IPS-20b (cell line): ENCODE results near the gene PLD3.

Source experiments
- H3K27ac ChIP-seq: one replicate; pipeline ENCODE4 v1.5.1; 2013; ENCODE audit warnings: low read length
- H3K27me3 ChIP-seq: 2 replicates; pipeline ENCODE4 v1.6.1; 2013; ENCODE audit warnings: mild to moderate bottlenecking, low read length, inconsistent platforms; ENCODE audit not compliant: insufficient read depth
- H3K36me3 ChIP-seq: 2 replicates; pipeline ENCODE4 v1.6.1; 2013; ENCODE audit warnings: low read depth, mild to moderate bottlenecking, inconsistent platforms, low read length, moderate library complexity; ENCODE audit not compliant: insufficient read depth
- H3K4me1 ChIP-seq: 2 replicates; pipeline ENCODE4 v1.6.1; 2013; ENCODE audit warnings: mild to moderate bottlenecking, control low read depth, inconsistent platforms, low read length, moderate library complexity; ENCODE audit not compliant: insufficient read depth
- H3K4me3 ChIP-seq: 2 replicates; pipeline ENCODE4 v1.5.1; 2013; ENCODE audit warnings: mild to moderate bottlenecking, low read length, inconsistent platforms
- H3K9ac ChIP-seq: 2 replicates; pipeline ENCODE4 v1.6.1; 2013; ENCODE audit warnings: low read depth, mild to moderate bottlenecking, inconsistent platforms, low read length, moderate library complexity
- H3K9me3 ChIP-seq: 2 replicates; pipeline ENCODE4 v1.6.1; 2013; ENCODE audit warnings: mild to moderate bottlenecking, low read depth, low read length, inconsistent platforms; ENCODE audit not compliant: insufficient read depth

The PLD3 gene

GRCh38 chr19:40380199-40381037 lies 31.9 kb downstream of the PLD3 start:
- Histone ChIP-seq H3K9ac (no peak overlapping the region), H3K9me3 (no peaks in the 10 kb centered on the region)

DNA sequence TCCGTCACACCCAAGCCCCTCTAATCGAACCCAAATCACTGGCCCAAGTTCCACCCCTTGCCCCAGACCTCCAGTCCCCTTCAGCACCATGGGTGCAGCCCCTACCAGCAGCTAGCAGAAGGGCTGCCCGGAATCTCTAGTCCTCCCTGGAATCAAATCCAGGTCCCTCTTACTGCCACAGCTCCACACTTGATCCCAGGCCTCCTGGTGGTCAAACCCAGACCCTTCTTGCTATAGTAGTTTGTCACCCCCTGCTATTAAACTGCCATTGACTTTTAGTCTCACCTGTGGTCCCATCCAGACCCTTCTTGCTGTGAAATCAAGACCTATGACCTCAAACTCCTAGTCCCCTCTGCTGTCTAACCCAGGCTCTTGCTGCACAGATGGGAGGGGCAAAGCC lies 32.8 kb downstream of the PLD3 start:
- Histone ChIP-seq H3K36me3 (peaks cover 15% of the 10 kb centered on the region), H3K9ac (no peak overlapping the region), H3K4me1 (no peaks in the 10 kb centered on the region), H3K27me3 (no peaks in the 10 kb centered on the region), H3K27ac (no peak overlapping the region), H3K9me3 (no peaks in the 10 kb centered on the region), H3K4me3 (no peak overlapping the region)

More at GRCh38 chr19:40380199-40381037, 31.9 kb downstream of the PLD3 start:
- peaks cover 15% of the 10 kb centered on the region for H3K36me3 ChIP-seq
- no peaks in the 10 kb centered on the region for H3K4me1 ChIP-seq
- no peaks in the 10 kb centered on the region for H3K27me3 ChIP-seq
- H3K4me3 ChIP-seq = no peak overlapping the region
- no peak overlapping the region for H3K27ac ChIP-seq

DNA sequence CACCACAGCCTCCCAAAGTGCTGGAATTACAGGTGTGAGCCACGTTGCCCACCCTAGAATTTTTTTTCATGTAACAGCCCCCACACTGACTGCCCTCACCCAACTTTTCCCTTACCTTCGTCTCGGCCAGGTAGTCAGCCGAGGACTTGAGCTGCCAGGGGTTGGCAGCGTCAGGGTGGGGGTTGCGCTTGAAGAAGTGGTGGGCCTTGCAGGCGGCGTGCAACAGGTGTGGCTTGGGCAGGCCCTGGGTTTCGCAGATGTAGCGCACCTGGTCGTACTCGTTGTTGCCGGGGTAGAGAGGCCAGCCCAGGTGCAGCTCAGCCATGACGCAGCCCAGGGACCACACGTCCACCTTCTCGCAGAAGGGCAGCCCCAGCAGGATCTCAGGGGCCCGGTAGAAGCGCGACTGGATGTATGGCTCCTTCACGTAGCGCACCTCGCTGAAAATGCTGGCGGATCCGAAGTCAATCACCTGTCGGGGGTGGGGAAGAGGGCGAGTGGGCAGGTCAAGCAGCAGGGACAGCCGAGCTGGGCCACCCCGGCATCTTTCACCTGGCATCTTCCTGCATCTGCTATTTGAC lies 35.3 kb downstream of the PLD3 start:
- no peak overlapping the region for H3K4me3 ChIP-seq
- H3K27me3 ChIP-seq = no peaks in the 10 kb centered on the region
- H3K9ac ChIP-seq = no peak overlapping the region
- no peaks in the 10 kb centered on the region for H3K4me1 ChIP-seq
- H3K27ac ChIP-seq = no peak overlapping the region
- peaks cover 3% of the 10 kb centered on the region for H3K36me3 ChIP-seq
- H3K9me3 ChIP-seq = no peaks in the 10 kb centered on the region

GRCh38 chr19:40387155-40387554 lies 38.7 kb downstream of the PLD3 start:
- Histone ChIP-seq H3K9me3 (no peaks in the 10 kb centered on the region), H3K9ac (no peak overlapping the region), H3K27ac (no peak overlapping the region), H3K4me1 (no peaks in the 10 kb centered on the region), H3K4me3 (no peak overlapping the region), H3K36me3 (no peaks in the 10 kb centered on the region), H3K27me3 (no peaks in the 10 kb centered on the region)

DNA sequence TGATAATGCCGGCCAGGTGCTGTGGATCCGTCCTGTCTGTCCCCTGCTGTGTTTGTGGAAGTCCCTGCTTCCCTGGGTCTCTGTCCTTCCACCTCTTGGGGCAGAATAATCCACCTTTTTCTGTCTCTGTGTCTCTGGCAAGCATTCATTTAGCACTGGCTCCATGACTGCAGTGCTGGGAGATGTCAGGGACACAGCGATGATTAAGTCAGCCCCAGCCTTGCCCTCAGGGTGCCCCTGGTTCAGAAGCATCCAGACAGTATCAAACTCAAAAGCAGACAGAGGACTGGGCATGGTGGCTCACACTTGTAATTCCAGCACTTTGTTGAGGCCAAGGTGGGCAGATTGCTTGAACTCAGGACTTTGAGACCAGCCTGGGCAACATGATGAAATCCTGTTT lies 40.0 kb downstream of the PLD3 start:
- Histone ChIP-seq H3K36me3 (no peaks in the 10 kb centered on the region), H3K27me3 (no peaks in the 10 kb centered on the region), H3K4me3 (no peak overlapping the region), H3K9ac (no peak overlapping the region), H3K4me1 (no peaks in the 10 kb centered on the region), H3K27ac (no peak overlapping the region), H3K9me3 (no peaks in the 10 kb centered on the region)

DNA sequence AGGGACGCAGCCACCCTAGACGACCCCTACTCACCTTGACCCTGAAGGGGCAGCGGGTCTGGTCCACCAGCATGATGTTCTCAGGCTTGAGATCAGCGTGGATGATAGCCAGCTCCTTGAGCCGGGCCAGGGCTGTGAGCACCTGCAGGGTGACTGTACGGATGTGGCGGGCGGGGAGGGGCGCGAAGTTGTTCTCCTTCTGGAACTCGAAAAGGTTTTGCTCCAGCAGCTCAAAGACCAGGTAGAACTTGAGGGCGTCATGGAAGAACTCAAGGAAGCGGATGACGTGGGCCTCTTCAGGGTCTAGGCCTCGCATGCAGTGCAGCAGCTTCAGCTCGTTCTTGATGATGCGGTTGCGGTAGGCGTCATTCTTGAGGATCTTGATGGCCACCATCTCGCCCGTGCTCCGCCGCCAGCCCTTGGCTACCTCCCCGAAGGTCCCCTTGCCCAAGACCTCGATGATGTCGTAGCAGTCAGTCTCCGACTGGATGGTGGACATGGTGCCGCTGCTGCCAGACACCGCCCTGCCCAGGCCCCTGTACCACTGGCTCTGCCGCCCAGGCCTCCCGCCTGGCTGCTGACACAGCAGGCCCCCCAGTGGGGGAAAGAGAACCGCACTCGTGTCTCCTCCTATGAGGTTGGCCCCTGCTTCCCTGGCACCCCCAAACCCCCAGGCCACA lies 41.0 kb downstream of the PLD3 start:
- Histone ChIP-seq H3K36me3 (no peaks in the 10 kb centered on the region), H3K9me3 (no peaks in the 10 kb centered on the region), H3K27me3 (no peaks in the 10 kb centered on the region), H3K9ac (no peak overlapping the region), H3K4me3 (no peak overlapping the region), H3K27ac (no peak overlapping the region), H3K4me1 (no peaks in the 10 kb centered on the region)

DNA sequence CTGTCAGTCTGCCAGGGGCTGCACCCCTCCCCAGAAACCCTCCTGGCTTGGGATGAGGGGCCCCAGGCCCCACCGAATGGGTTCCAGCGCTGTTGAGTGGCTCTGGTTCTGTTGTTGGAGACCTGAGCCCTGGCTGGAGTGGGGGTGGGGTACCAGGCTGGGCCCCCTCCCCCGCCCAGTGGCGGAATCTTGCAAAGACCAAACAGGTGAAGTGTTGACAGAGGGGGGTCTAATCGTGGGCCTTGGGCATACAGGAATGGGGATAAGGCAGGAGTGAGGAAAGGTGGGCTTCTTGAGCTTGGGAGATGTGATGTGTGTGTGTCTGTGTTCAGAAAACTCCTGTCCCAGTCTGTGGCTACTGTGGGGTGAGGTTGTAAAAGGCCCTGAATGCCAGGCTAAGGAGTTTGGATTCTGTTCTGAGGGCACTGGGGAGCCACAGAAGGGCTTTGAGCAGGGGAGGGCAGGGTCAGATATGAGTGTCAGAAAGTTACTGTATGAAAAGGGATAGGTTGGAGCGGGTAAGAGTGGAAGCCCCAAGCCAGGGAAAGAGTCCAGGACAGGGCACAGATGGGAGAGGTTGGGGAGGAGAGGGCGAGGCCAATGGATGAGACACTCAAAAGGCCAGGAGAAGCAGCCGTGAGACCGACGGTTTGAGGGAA lies 41.7 kb downstream of the PLD3 start, which contains the start of gene HIPK4:
TSS of gene HIPK4 (minus strand) at position 98 of the 659 bp plus-strand sequence. CDS start 279 bp downstream, outside the sequence.
- no peak within 1 kb of the TSS for H3K27ac ChIP-seq
- H3K4me1 ChIP-seq = no peaks in the 10 kb centered on the region
- no peaks in the 10 kb centered on the region for H3K9me3 ChIP-seq
- no peak within 1 kb of the TSS for H3K4me3 ChIP-seq
- no peaks in the 10 kb centered on the region for H3K27me3 ChIP-seq
- H3K36me3 ChIP-seq = no peaks in the 10 kb centered on the region
- H3K9ac ChIP-seq = no peak within 1 kb of the TSS

DNA sequence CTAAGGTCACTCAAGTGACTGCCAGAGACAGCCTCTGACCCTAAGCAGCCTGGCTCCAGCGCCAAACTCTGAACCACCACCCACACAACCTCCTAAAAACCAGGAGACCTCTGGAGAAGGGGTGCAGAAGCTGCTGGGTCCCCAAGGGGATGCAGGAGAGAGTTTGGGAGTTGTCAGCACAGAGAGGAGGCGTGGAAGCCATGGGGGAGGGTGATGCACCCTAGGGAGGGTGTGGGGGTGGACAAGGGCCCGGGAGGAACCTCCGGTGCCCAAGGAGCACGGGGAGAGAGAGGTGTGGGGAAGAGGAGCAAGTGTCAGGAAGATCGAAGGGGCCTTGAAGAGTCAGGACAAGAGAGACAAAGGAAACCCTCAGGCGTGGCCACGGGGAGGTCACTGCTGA lies 43.6 kb downstream of the PLD3 start:
- H3K27ac ChIP-seq = no peak overlapping the region
- no peak overlapping the region for H3K9ac ChIP-seq
- H3K36me3 ChIP-seq = no peaks in the 10 kb centered on the region
- H3K4me1 ChIP-seq = no peaks in the 10 kb centered on the region
- no peaks in the 10 kb centered on the region for H3K9me3 ChIP-seq
- H3K27me3 ChIP-seq = no peaks in the 10 kb centered on the region
- H3K4me3 ChIP-seq = no peak overlapping the region

GRCh38 chr19:40392894-40393517 lies 44.5 kb downstream of the PLD3 start:
- no peaks in the 10 kb centered on the region for H3K4me1 ChIP-seq
- H3K4me3 ChIP-seq = no peak overlapping the region
- no peaks in the 10 kb centered on the region for H3K36me3 ChIP-seq
- H3K27ac ChIP-seq = no peak overlapping the region
- H3K9ac ChIP-seq = no peak overlapping the region
- H3K9me3 ChIP-seq = no peaks in the 10 kb centered on the region
- H3K27me3 ChIP-seq = peaks cover under 1% of the 10 kb centered on the region; the same call in 1 of the 2 replicates

DNA sequence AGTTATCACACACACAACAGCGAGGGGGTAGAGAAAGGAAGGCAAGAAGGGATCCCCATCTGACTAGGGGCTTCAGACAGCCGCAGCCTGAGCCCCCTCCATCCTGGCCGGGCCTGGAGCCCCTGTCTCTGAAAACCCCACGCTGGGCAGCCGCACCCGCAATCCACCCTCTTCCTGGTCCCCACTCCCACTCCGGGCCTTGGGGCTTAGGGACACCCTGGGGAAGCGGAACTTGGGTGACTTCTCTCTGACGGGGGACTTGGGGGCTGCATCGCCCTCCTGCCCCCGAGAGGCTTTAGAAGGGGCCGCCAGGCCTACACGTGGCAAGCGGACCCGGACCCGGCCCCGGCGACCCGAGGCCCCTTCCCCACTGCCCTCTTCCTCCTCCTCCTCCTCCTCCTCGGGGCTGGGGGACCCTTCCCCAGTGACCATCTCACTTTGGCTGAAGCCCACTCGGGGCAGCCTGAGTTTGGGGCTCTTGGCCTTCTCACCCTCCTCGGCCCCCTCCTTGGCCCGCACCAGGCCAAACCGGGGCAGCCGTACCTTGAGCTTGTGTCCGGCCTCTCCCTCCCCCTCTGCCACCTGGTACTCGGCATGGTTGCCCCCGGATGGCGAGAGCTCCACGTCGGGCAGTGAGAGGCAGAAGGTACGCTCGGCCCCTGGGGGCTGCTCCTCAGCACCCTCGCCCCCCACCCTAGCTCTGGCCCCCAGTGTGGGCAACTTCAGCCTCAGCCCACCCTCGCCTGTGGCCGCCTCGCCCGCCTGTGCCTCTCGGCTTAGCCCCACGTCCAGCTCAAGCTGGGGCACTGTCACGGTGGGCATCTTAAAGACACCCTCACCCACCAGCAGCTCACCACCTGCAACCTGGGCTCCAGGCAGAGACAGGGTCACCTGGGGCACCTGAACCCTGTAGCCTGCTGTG lies 45.7 kb downstream of the PLD3 start:
- Histone ChIP-seq H3K9ac (no peak overlapping the region), H3K9me3 (no peaks in the 10 kb centered on the region), H3K4me1 (no peaks in the 10 kb centered on the region), H3K27me3 (peaks cover 7% of the 10 kb centered on the region), H3K4me3 (no peak overlapping the region), H3K36me3 (no peaks in the 10 kb centered on the region), H3K27ac (no peak overlapping the region)
